ENCODE results near the gene SLC35B2.

DNA sequence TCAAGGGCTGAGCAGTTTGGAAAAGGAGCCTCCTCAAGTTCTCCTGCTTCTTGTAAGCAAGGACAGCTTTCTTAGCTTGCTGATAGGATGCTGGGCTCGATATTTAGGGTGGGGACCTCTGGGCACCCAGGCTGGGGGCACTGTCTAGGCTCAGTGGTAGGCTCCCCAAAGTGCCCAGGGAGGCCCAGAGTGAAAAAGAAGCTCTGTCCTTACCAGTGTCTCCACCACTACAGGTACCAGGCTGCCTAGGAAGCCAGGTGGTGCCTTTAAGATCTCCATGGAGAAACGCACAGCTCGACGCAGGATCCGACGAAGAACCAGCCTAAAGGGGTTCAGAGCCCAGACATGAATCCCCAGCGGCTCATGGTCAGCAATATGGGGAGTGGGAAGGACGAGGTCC lies 49.4 kb upstream of the SLC35B2 start:
- TF ChIP-seq, protein P1, sequence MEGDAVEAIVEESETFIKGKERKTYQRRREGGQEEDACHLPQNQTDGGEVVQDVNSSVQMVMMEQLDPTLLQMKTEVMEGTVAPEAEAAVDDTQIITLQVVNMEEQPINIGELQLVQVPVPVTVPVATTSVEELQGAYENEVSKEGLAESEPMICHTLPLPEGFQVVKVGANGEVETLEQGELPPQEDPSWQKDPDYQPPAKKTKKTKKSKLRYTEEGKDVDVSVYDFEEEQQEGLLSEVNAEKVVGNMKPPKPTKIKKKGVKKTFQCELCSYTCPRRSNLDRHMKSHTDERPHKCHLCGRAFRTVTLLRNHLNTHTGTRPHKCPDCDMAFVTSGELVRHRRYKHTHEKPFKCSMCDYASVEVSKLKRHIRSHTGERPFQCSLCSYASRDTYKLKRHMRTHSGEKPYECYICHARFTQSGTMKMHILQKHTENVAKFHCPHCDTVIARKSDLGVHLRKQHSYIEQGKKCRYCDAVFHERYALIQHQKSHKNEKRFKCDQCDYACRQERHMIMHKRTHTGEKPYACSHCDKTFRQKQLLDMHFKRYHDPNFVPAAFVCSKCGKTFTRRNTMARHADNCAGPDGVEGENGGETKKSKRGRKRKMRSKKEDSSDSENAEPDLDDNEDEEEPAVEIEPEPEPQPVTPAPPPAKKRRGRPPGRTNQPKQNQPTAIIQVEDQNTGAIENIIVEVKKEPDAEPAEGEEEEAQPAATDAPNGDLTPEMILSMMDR (conservative IDR thresholded peaks at IDR 0.05) = no peak
- no peak for TF ChIP-seq ZFX (IDR thresholded peaks at IDR 0.05)
